MM.1S (cell line): Measurements from ENCODE around the gene CCDC85B.

Experiments used
- EZH2phosphoT487 ChIP-seq: fragments of 300-600 bp; sonication (generic); IDR thresholded peaks from 2 replicates; pipeline ENCODE4 v1.6.1; 2018; ENCODE audit warnings: antibody characterized with exemption, low read length
- TF ChIP-seq, protein P1 (sequence below): fragments of 300-600 bp; sonication (generic); IDR thresholded peaks from 2 replicates; pipeline ENCODE4 v1.5.1; 2016; ENCODE audit warnings: antibody characterized with exemption, low read length, mixed read lengths

DNA sequence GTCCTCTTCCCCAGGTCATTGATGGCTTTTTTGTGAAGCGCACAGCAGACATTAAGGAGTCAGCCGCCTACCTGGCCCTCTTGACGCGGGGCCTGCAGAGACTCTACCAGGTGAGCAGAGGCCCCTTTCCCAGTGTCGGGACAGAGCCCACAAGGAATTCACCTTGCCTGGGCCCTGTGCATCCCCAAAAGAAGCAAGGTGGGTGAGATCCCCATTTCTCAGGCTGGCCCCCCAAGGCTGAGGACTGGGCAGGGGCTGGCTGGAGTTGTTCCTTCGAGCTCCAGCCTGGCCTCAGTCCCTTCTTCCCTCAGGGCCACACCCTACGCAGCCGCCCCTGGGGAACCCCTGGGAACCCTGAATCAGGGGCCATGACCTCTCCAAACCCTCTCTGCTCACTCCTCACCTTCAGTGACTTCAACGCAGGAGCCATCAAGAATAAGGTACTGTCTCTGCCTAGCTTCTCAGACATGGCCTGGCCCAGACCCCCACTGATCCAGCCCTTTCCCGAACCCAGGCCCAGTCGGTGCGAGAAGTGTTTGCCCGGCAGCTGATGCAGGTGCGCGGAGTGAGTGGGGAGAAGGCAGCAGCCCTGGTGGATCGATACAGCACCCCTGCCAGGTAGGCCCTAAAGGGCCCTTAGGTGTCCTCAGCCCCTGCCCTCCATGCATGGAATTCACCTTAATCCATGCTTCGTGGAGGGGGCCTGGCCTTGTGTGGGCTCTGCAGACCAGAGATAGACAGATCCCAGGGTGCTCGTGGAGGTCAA, 25.6 kb upstream of the CCDC85B start:
- TF ChIP-seq, protein P1, sequence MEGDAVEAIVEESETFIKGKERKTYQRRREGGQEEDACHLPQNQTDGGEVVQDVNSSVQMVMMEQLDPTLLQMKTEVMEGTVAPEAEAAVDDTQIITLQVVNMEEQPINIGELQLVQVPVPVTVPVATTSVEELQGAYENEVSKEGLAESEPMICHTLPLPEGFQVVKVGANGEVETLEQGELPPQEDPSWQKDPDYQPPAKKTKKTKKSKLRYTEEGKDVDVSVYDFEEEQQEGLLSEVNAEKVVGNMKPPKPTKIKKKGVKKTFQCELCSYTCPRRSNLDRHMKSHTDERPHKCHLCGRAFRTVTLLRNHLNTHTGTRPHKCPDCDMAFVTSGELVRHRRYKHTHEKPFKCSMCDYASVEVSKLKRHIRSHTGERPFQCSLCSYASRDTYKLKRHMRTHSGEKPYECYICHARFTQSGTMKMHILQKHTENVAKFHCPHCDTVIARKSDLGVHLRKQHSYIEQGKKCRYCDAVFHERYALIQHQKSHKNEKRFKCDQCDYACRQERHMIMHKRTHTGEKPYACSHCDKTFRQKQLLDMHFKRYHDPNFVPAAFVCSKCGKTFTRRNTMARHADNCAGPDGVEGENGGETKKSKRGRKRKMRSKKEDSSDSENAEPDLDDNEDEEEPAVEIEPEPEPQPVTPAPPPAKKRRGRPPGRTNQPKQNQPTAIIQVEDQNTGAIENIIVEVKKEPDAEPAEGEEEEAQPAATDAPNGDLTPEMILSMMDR = no peak
- no peak for TF ChIP-seq EZH2phosphoT487
